Measurements from ENCODE around the gene THAP7. TPM values are rescaled to one million over a fixed set of nuclear protein-coding genes. Genes with fewer than 3 reads are reported as not detected.

THAP7 gene
- total and polyA plus RNA-seq, 2 of the 13 experiments (the other 11 are each of a cell fraction or from before 2014, with no cell fraction given) = 13.0 to 25.5 TPM

DNA sequence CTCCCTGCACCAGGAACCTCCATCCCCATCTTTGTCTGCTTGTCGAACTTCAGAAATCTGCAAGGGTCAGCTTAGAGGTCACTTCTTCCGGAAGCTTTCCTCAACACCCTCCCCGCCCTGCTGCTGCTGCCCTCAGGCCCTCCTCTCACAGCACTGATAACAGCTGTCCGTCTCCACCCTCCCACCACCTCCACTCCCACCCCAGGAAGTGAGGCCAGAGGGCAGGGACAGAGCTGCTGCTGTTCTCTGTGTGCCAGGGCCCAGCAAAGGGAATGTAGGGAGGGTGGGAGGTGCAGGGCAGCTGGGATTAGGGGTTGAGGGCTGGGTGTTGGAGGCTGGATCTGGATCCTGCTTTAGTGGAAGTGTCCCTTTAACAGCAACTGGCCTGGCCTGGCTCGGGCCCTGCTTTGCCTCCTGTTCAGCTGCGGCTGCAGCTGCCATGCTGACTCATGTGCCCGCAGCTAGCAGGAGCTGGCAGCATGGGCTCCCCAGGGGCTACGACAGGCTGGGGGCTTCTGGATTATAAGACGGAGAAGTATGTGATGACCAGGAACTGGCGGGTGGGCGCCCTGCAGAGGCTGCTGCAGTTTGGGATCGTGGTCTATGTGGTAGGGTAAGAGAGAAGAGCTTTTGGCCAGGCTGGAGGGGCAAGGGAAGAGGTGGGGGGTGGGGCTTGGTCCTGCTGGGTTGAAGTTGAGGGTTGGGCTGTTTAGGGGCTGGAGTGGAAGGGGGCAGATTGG, 13.0 kb upstream of the THAP7 start, which contains the start of gene P2RX6 (continued):
- TF ChIP-seq, protein P1, sequence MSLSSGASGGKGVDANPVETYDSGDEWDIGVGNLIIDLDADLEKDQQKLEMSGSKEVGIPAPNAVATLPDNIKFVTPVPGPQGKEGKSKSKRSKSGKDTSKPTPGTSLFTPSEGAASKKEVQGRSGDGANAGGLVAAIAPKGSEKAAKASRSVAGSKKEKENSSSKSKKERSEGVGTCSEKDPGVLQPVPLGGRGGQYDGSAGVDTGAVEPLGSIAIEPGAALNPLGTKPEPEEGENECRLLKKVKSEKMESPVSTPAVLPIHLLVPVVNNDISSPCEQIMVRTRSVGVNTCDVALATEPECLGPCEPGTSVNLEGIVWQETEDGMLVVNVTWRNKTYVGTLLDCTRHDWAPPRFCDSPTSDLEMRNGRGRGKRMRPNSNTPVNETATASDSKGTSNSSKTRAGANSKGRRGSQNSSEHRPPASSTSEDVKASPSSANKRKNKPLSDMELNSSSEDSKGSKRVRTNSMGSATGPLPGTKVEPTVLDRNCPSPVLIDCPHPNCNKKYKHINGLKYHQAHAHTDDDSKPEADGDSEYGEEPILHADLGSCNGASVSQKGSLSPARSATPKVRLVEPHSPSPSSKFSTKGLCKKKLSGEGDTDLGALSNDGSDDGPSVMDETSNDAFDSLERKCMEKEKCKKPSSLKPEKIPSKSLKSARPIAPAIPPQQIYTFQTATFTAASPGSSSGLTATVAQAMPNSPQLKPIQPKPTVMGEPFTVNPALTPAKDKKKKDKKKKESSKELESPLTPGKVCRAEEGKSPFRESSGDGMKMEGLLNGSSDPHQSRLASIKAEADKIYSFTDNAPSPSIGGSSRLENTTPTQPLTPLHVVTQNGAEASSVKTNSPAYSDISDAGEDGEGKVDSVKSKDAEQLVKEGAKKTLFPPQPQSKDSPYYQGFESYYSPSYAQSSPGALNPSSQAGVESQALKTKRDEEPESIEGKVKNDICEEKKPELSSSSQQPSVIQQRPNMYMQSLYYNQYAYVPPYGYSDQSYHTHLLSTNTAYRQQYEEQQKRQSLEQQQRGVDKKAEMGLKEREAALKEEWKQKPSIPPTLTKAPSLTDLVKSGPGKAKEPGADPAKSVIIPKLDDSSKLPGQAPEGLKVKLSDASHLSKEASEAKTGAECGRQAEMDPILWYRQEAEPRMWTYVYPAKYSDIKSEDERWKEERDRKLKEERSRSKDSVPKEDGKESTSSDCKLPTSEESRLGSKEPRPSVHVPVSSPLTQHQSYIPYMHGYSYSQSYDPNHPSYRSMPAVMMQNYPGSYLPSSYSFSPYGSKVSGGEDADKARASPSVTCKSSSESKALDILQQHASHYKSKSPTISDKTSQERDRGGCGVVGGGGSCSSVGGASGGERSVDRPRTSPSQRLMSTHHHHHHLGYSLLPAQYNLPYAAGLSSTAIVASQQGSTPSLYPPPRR (CRISPR knock-in tag; IDR thresholded peaks at IDR 0.05; ENCODE audit: borderline replicate concordance) = peak; percentile 24; the same call in 1 of the 2 replicates
- TF ChIP-seq TBL1XR1 (IDR thresholded peaks at IDR 0.05; ENCODE audit: borderline replicate concordance, low read length, partially characterized antibody) = no peak
- TF ChIP-seq RARG (CRISPR knock-in tag; IDR thresholded peaks at IDR 0.05; ENCODE audit: low read depth) = no peak
- TF ChIP-seq, protein P2, sequence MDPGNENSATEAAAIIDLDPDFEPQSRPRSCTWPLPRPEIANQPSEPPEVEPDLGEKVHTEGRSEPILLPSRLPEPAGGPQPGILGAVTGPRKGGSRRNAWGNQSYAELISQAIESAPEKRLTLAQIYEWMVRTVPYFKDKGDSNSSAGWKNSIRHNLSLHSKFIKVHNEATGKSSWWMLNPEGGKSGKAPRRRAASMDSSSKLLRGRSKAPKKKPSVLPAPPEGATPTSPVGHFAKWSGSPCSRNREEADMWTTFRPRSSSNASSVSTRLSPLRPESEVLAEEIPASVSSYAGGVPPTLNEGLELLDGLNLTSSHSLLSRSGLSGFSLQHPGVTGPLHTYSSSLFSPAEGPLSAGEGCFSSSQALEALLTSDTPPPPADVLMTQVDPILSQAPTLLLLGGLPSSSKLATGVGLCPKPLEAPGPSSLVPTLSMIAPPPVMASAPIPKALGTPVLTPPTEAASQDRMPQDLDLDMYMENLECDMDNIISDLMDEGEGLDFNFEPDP (CRISPR knock-in tag; conservative IDR thresholded peaks at IDR 0.05) = no peak
- TF ChIP-seq ZNF33B (CRISPR knock-in tag; IDR thresholded peaks at IDR 0.05) = no peak
- TF ChIP-seq, protein P3, sequence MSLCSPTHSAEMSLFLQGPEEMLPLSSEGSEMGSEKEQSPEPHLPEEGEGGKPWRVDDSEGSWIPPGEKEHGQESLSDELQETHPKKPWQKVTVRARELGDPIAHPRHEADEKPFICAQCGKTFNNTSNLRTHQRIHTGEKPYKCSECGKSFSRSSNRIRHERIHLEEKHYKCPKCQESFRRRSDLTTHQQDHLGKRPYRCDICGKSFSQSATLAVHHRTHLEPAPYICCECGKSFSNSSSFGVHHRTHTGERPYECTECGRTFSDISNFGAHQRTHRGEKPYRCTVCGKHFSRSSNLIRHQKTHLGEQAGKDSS (CRISPR knock-in tag; IDR thresholded peaks at IDR 0.05; ENCODE audit: borderline replicate concordance, low read depth) = no peak
- no peak for TF ChIP-seq ZFP36 (IDR thresholded peaks at IDR 0.05; ENCODE audit: borderline replicate concordance, low read depth, low read length, partially characterized antibody)
- TF ChIP-seq, protein P4, sequence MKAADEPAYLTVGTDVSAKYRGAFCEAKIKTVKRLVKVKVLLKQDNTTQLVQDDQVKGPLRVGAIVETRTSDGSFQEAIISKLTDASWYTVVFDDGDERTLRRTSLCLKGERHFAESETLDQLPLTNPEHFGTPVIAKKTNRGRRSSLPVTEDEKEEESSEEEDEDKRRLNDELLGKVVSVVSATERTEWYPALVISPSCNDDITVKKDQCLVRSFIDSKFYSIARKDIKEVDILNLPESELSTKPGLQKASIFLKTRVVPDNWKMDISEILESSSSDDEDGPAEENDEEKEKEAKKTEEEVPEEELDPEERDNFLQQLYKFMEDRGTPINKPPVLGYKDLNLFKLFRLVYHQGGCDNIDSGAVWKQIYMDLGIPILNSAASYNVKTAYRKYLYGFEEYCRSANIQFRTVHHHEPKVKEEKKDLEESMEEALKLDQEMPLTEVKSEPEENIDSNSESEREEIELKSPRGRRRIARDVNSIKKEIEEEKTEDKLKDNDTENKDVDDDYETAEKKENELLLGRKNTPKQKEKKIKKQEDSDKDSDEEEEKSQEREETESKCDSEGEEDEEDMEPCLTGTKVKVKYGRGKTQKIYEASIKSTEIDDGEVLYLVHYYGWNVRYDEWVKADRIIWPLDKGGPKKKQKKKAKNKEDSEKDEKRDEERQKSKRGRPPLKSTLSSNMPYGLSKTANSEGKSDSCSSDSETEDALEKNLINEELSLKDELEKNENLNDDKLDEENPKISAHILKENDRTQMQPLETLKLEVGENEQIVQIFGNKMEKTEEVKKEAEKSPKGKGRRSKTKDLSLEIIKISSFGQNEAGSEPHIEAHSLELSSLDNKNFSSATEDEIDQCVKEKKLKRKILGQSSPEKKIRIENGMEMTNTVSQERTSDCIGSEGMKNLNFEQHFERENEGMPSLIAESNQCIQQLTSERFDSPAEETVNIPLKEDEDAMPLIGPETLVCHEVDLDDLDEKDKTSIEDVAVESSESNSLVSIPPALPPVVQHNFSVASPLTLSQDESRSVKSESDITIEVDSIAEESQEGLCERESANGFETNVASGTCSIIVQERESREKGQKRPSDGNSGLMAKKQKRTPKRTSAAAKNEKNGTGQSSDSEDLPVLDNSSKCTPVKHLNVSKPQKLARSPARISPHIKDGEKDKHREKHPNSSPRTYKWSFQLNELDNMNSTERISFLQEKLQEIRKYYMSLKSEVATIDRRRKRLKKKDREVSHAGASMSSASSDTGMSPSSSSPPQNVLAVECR (CRISPR knock-in tag; IDR thresholded peaks at IDR 0.05; ENCODE audit: borderline replicate concordance) = peak; percentile 31; the same call in 1 of the 2 replicates
- TF ChIP-seq, protein P5, sequence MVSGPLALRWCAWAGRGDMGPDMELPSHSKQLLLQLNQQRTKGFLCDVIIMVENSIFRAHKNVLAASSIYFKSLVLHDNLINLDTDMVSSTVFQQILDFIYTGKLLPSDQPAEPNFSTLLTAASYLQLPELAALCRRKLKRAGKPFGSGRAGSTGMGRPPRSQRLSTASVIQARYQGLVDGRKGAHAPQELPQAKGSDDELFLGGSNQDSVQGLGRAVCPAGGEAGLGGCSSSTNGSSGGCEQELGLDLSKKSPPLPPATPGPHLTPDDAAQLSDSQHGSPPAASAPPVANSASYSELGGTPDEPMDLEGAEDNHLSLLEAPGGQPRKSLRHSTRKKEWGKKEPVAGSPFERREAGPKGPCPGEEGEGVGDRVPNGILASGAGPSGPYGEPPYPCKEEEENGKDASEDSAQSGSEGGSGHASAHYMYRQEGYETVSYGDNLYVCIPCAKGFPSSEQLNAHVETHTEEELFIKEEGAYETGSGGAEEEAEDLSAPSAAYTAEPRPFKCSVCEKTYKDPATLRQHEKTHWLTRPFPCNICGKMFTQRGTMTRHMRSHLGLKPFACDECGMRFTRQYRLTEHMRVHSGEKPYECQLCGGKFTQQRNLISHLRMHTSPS (CRISPR knock-in tag; IDR thresholded peaks at IDR 0.05; ENCODE audit: low read depth) = peak; percentile 86; the same call in 1 of the 2 replicates
- TF ChIP-seq, protein P6, sequence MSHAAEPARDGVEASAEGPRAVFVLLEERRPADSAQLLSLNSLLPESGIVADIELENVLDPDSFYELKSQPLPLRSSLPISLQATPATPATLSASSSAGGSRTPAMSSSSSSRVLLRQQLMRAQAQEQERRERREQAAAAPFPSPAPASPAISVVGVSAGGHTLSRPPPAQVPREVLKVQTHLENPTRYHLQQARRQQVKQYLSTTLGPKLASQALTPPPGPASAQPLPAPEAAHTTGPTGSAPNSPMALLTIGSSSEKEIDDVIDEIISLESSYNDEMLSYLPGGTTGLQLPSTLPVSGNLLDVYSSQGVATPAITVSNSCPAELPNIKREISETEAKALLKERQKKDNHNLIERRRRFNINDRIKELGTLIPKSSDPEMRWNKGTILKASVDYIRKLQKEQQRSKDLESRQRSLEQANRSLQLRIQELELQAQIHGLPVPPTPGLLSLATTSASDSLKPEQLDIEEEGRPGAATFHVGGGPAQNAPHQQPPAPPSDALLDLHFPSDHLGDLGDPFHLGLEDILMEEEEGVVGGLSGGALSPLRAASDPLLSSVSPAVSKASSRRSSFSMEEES (CRISPR knock-in tag; IDR thresholded peaks at IDR 0.05) = no peak
- TF ChIP-seq ZFP82 (CRISPR knock-in tag; IDR thresholded peaks at IDR 0.05; ENCODE audit: borderline replicate concordance) = no peak
- peak; percentile 96 for TF ChIP-seq ZNF746 (CRISPR knock-in tag; IDR thresholded peaks at IDR 0.05)
